GM18870 (cell line): Measurements from ENCODE around the gene P4HA2.

Source experiments
- ATAC-seq: cut with Tn5 transposase; IDR thresholded peaks from one replicate; pipeline ENCODE4 v1.9.1; 2021; ENCODE audit warnings: moderate library complexity; ENCODE audit not compliant: unreplicated experiment

The P4HA2 gene

DNA sequence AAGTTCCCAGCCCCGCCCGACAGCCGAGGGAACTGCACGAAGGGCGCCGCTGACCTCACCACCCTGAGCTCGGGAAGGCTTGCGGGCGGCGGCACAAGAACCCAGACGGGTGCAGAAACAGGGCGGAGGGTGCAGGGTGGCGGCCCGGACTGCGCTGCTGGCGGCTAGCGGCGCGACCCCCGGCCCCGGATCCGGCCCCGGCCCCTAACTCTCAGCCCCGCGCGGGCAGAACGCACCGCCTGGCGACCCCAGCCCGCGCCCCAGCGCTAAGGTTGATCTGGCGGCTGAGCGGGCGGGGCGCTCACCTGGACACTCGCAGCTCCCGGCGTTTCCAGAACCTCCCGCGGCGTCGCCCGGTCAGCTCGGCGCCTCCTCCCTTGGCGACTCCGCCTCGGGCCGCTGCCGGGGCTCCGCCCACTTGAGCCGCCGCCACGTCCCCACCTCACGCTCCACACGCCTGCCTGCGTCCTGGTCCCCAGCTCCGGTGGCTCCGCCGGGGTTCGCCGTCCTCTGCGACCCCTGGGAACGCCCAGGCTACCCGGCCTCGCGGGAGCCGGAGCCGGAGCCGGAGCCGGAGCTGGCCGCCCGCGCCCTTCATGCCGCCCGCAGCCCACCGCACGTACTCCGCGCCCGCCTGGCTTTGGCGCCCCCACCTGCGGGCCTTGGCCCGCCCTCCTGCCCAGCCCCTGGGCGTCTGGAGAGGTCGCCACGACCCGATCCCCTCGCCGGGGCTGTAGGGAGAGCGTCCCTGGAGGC lies at the start of gene P4HA2:
Gene P4HA2, minus strand, starts transcription at position 369 of the 756 bp plus-strand sequence. CDS start 9,227 bp downstream, outside the sequence.
- ATAC-seq, result no peak

DNA sequence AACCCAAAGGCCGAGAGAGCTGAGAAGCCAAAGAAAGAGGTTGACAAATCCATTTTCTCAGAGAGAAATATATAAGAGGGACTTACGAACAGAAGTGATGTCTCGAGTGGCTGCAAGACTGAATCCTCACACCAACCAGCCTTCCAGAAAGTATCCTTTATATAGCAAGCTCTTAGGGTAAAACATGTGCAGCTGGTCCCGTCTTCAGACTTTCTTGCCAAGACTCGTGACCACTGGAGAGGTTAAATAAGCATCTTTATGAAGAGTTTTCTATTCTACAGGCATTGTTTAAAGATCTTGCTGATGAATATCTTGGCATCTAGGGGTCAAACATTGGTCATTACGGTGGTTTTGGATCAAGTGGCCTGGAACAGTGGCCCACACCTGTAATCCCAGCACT lies 49.6 kb upstream of the P4HA2 start:
- ATAC-seq, result no peak

DNA sequence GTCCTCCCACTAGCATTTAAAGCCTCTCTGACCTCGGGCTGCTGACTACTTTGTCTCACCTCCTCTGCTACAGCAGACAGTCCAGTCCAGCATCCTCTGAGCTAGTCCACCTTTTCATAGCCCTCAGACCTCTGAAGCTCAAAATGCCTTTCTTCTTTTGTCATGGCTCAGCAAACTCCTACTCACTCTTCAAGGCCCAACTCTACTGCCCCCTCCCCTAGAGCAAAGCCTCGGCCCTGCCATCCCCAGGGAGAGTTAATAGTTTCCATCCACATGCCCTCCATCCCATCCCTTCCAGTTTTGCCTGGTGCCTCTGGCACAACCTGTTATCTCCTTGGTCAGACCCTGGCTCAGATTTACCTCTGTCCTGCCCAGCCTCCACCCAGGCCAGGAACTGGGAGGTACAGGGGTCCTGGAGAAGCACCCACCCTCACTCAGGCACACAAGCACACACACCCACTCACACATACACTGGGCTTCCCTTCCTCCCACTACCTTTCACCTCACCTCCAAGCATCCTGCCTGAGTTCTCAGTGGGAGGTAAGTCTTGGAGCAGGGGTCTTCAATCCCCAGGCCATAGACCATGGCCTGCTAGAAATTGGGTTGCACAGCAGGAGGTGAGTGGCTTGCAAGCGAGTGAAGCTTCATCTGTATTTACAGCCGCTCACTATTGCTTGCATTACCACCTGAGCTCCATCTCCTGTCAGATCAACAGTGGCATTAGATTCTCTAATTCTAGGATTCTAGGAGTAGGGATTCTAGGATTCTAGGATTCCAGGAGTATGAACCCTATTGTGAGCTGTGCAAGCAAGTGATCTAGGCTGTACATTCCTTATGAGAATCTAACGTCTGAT lies 47.9 kb upstream of the P4HA2 start:
- ATAC-seq, result no peak

DNA sequence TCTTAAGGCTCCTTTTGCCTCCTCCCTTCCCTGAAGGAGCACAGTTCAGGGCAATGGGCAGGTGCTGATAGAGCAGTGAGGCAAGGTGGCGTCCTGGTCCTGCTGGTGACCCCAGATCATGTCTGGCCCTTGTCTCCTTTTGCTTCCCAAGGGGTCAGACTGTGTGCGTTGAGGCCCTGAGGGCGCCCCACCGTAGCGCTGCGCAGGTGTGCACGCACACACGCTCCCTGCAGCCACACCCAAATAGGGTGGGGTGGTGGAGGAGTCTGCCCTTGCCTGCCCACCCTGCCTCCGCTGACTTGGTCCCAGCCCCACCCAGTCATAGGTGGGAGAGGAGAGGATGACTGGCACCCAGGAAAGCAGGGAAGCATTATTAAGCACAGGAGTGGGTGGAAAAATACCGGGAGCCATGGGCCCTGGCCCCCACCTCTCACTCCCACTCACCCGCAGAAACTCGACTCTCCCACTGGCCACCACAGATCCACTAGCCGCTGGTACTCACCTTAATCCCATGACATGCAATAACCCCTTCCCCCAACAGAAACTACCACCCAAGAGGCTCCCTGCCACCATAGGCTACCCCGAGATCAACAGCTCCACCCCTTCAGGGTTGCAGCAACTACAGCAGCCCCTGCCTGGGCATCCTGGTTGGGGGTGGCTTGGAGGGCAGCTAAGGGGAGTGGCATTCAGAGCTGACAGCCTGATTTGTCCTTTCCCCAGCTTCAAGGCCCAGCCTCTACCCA lies 46.6 kb upstream of the P4HA2 start:
- ATAC-seq, result no peak

DNA sequence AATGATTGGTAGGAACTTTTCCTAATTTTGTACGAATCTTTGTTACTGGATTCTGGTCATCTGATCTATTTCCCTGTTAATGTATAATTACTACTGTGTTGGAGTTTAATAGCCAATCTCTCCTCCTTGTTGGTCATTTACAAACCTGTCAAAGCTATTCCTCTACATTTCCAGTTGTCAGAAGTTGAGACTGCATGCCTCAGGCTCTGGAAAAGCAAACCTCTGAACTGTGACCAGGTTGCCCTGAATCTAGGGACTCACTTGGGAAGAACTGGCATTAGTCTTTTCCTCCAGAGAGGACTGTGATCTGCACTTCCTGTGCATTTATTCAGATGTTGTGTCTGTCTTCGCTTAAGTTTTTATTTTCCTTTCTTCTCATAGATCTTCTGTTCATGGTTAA lies 46.0 kb upstream of the P4HA2 start:
- ATAC-seq, result no peak

DNA sequence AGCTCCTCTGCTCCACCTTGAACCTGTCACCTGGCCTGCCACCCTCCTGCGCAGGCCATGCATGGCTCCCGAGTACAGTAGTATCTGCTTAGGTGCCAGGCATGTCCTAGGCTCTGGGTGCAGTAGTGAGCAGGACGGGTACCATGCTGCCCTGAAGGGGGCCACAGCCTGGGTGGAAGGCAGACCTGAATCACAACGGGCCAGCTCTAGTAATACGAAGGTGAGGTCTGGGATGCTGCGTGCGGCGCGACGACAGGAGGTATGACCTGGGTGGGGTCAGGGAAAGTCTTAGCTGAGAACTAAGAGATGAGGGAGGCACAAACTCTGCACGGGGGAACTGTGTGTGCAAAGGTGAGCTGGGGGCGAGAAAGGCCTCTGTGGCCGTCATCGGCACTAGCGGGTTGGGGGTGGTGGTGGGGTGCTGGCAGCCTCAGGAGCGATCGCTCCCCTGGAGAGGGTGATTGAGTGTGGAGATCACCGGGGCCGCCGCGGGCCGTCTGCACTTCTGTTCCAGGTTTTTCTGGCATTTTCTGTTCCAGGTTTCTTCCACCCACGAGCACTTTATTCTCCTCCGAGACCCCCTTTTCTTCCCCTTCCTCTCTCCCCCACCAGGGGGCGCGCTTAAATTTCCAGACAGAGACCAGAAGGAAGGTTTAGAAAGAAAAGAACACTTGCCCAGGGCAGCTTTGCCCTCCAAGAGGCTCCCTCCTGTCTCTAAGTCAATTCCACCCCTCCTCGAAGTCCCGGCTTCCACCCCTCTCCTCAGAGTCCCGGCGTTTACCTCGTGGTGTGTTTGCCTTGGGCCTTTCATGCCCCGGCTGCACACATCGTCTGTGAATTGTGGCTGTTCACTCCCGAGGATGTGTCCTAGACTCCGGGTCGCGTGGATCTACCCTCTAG lies 44.9 kb upstream of the P4HA2 start:
- ATAC-seq, result no peak

DNA sequence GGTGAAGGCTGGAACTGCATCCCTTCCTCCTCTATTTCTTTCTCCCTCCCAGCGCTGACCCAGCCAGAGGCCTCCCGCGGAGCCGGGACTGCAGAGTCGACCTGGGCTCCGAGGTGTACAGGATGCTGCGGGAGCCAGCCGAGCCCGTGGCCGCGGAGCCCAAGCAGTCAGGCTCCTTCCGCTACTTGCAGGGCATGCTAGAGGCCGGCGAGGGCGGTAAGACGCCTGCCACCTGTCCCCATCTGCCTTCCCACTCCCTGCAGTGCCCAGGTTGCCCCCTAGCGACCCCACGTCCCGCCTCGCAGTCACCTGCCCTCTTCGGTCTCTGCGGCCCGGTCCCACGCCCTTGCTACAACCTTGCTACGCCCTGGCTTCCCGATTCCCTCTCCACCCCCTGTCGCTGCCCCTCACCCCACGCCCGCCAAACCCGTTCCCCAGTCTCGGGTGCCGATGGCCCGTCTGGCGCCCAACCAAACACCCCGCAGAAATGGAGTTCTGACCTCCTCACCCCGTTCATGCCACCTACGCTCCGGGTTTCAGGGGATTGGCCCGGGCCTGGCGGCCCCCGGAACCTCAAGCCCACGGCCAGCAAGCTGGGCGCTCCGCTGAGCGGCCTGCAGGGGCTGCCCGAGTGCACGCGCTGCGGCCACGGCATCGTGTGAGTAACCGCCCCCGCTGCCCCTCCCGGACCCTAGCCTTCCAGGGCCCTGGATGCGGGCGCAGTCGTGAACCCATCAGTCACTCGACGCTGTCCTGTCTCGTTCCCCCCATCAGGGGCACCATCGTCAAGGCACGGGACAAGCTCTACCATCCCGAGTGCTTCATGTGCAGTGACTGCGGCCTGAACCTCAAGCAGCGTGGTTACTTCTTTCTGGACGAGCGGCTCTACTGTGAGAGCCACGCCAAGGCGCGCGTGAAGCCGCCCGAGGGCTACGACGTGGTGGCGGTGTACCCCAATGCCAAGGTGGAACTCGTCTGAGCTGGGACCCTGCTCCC lies 43.9 kb upstream of the P4HA2 start:
- no peak for ATAC-seq

DNA sequence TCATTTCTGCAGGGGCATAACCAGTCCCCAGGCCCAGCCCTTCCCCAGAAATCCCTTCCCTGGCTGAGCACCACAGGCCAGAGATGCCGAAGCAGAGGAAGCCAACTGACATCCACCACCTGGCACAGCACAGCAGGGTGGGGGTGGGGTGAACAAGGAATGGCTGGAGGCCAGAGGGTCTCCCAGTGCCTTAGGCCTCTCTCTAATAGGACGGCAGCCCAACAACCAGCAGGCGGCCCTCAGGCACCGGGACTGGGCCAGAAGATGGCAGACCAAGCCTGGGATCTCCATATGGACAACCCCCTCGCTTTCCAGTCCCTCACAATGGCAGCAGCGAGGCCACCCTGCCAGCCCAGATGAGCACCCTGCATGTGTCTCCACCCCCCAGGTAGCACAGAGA lies 43.1 kb upstream of the P4HA2 start:
- ATAC-seq, result no peak

DNA sequence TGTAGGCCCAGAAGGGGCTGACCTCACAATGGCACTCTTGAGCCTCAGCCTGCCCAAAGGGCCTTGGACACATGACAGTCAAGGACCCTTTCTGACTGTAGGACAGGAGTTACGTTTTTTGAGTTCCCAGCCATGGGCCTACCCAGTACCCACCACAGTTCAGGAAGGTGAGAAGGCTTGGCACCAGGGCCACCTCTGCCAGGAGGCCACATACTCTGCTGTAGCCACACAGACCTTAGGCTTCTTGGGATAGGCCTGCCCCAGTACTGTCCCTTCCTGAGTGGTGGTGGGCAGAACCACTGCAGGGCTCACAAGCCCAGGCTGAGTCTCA lies 42.6 kb upstream of the P4HA2 start:
- ATAC-seq, result no peak

DNA sequence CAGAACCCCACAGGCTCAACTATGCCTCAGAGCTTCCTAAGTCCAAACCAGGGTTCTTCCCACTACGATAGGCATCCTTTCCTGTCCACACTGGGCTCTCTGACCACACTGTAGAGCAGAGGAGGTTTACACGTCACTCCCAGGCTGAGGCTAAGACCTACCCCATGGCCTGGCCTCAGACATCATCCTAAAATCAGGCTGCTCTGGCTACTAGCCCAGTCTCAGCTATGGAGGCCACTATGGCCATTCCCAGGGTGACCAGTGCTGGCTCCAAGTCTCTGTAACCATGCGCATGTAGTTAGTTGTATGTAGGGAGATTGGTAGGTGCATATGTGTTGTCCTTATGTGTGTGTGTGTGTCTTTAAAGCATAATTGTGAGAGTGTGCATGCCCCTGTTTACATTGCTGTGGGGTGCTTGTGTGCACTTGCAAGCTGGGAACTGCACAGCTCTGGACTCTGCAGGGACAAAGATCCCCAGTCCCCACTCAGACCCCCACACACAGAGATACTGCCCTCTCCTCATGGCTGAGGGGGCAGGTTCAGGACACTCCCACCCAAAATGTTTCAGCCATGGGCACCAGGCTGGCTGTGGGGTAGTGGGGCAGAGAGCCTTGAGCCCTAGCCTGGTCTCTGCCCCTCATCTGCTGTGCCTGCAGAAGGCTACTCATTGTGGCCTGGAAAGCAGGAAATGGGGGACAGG lies 42.1 kb upstream of the P4HA2 start:
- no peak for ATAC-seq

DNA sequence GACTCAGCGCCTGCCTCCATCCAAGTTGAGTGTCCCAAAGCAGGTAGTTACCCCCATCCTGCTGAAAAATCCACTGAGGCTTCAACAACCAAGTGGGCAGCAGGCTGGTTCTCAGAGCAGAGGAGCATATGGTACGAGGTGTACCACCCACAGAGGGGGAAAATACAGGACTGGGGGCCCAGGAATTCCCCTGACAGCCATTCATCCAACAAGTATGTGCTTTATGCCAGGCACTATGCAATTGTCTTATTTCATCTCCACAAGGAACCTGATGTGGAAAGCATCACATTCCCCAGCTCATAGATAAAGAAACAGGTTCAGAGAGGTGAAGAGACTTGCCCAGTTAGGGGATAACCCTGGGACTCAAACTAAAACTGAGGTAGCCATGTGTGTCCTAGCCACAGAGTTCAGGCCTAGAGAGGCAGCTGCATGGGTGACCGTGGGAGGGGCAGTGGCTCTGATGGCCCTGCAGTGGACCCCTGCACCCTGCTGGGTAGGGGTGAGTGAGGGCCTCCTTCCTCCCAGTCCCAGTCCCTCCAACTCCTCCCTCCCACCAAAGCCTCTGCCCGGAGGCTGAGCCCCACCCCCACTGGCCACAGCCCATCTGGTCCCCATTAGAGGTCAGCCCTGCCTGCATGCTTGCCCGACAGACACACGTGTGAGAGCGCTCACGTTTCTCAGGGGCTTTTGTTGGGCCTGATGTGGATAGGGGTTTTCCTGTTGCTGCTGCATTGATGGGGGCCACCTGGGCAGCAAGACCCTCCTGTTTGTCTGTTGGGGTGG lies 41.3 kb upstream of the P4HA2 start:
- ATAC-seq, result peak; percentile 72

DNA sequence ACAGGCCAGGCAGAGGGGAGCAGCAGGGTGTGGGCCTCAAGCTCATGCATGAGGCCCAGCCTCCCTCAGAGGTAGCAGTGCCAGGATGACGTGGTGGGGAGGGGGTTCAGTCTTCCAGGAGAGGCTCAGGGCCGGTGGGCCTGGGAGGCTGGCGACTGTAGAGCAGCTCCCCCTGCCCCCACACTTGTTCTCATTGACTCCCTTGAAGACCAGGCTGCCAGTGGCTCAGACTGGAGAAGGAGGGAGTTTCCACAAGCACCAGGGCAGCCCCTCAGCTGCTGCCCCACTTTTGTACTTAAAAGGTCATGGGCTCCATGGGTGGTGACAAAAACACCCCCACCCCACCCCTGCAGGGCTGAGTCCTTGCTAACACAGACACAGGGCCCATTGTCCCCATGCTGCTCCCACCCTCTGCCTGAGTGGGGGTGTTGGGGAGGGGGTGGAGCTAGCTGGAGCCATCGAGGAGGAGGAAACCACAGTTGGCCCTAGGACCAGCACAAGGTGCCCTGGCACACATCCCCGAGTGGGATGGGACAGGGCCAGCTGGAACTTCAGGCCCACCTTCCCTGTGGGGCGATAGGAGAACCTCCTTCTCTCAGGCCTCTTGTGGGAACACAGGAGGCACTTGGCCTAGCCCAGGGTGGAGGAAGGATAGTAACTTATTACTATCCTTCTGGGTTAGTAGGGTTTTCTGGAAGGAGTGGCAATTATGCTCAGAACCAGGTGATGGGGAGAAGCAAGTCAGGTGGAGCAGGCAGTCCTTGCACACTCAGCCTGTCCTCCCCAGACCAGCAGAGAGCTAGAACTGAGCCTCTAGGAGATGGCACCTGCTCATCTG lies 40.5 kb upstream of the P4HA2 start:
- no peak for ATAC-seq

DNA sequence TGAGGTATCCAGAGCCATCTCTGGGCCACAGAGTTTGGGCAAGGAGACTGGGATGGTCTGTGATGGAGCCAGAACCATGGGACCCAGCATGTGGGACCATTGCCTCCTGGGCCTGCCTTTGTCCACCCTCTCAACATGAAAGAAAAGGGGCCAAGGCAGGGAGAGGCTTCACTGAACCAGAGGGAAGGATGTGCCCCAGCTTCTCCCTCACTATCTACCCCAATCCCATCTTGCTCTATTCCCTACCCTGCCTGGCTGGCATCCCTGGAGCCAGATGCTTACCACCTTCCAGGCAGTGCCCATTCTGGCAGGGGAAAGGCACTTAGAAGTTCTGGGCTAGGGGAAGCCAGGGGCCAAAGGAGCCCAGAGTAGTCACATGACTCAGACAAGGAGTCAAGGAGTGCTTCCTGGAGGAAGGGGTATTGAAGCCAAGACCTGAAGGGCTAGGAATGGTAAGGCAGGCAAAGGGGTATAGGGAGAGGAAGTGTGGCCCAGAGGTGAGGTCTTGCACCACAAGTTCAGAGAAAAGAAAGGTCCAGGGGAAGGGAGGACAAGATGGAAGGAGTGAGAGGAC lies 39.6 kb upstream of the P4HA2 start:
- no peak for ATAC-seq

DNA sequence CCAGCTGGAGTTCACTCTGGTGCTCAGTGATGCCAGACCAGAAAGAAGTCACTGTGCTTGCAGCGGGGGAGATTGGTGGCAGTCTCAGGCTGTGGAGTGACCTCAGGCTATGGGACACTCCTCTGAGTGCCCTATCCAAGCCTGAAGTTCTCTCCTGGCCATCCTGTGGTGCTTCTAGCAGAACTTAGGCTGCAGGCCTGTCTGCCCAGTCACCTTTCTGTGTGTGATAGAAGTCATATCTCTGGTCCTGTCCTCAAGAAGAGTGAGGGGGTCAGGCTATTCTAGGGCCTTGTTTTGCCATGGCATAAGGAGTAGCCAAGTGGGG lies 39.1 kb upstream of the P4HA2 start:
- ATAC-seq, result no peak

DNA sequence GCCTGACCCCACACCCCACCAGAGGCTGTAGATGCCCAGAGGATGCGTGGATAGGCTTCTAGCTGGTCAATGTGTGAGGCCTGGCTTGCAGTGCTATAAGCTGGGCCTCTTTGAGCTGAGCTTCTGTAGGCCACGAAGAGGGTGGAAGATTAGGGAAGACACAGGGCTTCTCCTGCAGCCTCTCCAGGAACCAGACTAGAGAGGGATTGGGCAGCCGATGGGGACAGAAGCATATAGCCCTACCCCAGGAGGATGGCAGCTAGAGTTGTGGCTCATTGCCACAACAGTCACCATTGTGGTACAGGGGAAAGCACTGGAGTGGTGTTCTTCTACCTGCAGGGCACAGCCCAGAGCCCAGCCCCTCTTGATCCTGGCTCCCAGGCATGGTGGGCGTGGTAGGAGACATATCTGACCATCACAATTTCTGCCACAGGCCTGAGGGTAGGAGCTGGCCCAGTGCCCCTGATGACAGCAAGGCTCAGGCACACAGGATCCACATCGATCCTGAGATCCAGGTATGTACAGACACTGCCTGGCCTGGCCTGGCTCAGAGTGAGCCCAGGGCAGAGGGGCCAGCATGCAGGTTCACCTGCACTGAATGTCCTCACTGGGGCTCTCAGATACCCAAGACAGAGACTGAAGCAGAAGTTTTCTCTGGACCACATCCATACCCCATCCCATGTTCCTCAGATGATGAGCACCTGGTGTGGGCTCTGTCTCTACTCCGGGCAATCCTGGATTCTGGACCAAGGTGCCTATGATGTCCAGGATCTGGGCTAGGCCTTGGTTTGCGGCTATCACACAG lies 38.6 kb upstream of the P4HA2 start:
- no peak for ATAC-seq

DNA sequence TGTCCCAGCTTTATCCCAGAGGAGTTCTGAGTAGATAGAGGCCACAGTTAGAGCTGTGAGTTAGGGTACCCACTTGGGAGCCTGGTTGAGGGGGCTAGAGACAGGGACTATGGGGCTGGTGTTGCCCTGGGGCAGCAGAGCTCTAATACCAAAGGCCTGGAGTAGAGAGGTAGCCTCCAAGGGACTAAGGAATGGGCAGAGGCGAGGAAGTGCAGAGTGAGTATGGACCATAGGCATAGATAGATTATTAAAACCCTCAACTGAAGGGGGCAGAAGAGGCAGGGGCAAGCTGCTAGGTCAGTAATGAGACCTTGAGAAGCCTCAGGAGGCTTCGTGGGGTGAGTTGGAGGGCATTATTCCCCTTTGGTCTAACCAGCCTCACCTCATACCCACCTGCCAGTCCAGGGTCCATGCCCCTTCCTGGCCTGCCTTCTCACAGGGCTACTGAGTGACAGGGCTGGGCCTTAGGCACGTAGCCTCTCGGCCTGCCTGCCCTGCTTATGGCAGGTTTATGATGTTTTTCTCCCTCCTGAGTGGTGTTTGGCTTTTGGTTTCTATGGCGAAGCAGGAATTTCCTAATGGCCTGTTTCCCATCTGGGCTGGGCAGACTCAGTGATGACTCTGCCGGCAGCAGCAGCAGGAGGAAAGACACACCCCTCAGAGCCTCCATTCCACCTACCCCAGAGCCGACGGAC lies 37.8 kb upstream of the P4HA2 start:
- no peak for ATAC-seq
